Measurements from ENCODE around the gene GP1BB.
A peak's percentile ranks its signal among the peaks of the same experiment; 100 is the strongest.

Gene GP1BB

GRCh38 chr22:19709063-19709769 lies 14.1 kb upstream of the GP1BB start:
- Histone ChIP-seq H3K27me3 (ENCODE audit: control insufficient read depth, insufficient read depth, low read length) (peaks cover 30% of the 10 kb centered on the region), H3K9ac (ENCODE audit: low read depth, low read length) (no peak overlapping the region)

GRCh38 chr22:19710020-19710768 lies 13.1 kb upstream of the GP1BB start:
- Histone ChIP-seq H3K4me1 (ENCODE audit: control insufficient read depth, insufficient read depth, low read length) (peaks cover 6% of the 10 kb centered on the region), H3K27me3 (ENCODE audit: control insufficient read depth, insufficient read depth, low read length) (peaks cover 20% of the 10 kb centered on the region), H3K4me3 (ENCODE audit: low read length) (no peak overlapping the region), H3K9ac (ENCODE audit: low read depth, low read length) (no peak overlapping the region), H3K9me3 (replicated peaks; ENCODE audit: low read length) (no peaks in the 10 kb centered on the region), H3K36me3 (ENCODE audit: insufficient read depth, low read length) (no peaks in the 10 kb centered on the region), H3K4me2 (ENCODE audit: low read length) (no peak overlapping the region)

More at GRCh38 chr22:19709063-19709769, 14.1 kb upstream of the GP1BB start:
- Histone ChIP-seq H3K9me3 (replicated peaks; ENCODE audit: low read length) (no peaks in the 10 kb centered on the region), H3K4me1 (ENCODE audit: control insufficient read depth, insufficient read depth, low read length) (no peaks in the 10 kb centered on the region), H3K36me3 (ENCODE audit: insufficient read depth, low read length) (no peaks in the 10 kb centered on the region), H3K4me2 (ENCODE audit: low read length) (no peak overlapping the region), H3K4me3 (ENCODE audit: low read length) (no peak overlapping the region)

- Histone ChIP-seq H3K27me3 (ENCODE audit: control insufficient read depth, insufficient read depth, low read length) (peaks cover 17% of the 10 kb centered on the region), H3K9ac (ENCODE audit: low read depth, low read length) (no peak overlapping the region), H3K4me2 (ENCODE audit: low read length) (no peak overlapping the region), H3K9me3 (replicated peaks; ENCODE audit: low read length) (no peaks in the 10 kb centered on the region), H3K4me3 (ENCODE audit: low read length) (no peak overlapping the region), H3K4me1 (ENCODE audit: control insufficient read depth, insufficient read depth, low read length) (peaks cover 6% of the 10 kb centered on the region), H3K36me3 (ENCODE audit: insufficient read depth, low read length) (no peaks in the 10 kb centered on the region)
Measured at GRCh38 chr22:19710769-19711106, 12.6 kb upstream of the GP1BB start.

- Histone ChIP-seq H3K9me3 (replicated peaks; ENCODE audit: low read length) (no peaks in the 10 kb centered on the region), H3K9ac (ENCODE audit: low read depth, low read length) (no peak overlapping the region), H3K27me3 (ENCODE audit: control insufficient read depth, insufficient read depth, low read length) (peaks cover 13% of the 10 kb centered on the region), H3K4me1 (ENCODE audit: control insufficient read depth, insufficient read depth, low read length) (peaks cover 11% of the 10 kb centered on the region), H3K36me3 (ENCODE audit: insufficient read depth, low read length) (no peaks in the 10 kb centered on the region), H3K4me2 (ENCODE audit: low read length) (no peak overlapping the region), H3K4me3 (ENCODE audit: low read length) (no peak overlapping the region)
Measured at GRCh38 chr22:19713245-19713644, 10.1 kb upstream of the GP1BB start.

GRCh38 chr22:19713650-19714311 lies 9.6 kb upstream of the GP1BB start:
- Histone ChIP-seq H3K27me3 (ENCODE audit: control insufficient read depth, insufficient read depth, low read length) (peaks cover 9% of the 10 kb centered on the region), H3K4me1 (ENCODE audit: control insufficient read depth, insufficient read depth, low read length) (peaks cover 17% of the 10 kb centered on the region), H3K4me3 (ENCODE audit: low read length) (peak overlapping the region; percentile 76), H3K36me3 (ENCODE audit: insufficient read depth, low read length) (no peaks in the 10 kb centered on the region), H3K9me3 (replicated peaks; ENCODE audit: low read length) (no peaks in the 10 kb centered on the region), H3K9ac (ENCODE audit: low read depth, low read length) (peak overlapping the region; percentile 54), H3K4me2 (ENCODE audit: low read length) (peak overlapping the region; percentile 94)

GRCh38 chr22:19714312-19715187 lies 8.8 kb upstream of the GP1BB start, which contains the start of gene SEPTIN5:
TSS of gene SEPTIN5 (plus strand) at chr22:19714503. CDS start at chr22:19714589, 86 bp downstream.
- Histone ChIP-seq H3K27me3 (ENCODE audit: control insufficient read depth, insufficient read depth, low read length) (peaks cover 3% of the 10 kb centered on the region), H3K4me1 (ENCODE audit: control insufficient read depth, insufficient read depth, low read length) (peaks cover 18% of the 10 kb centered on the region), H3K4me3 (ENCODE audit: low read length) (peak within 1 kb of the TSS; percentile 76)

GRCh38 chr22:19715188-19715930 lies 8.0 kb upstream of the GP1BB start:
- no peak overlapping the region for H3K9ac ChIP-seq (ENCODE audit: low read depth, low read length)
- peak overlapping the region; percentile 76 for H3K4me3 ChIP-seq (ENCODE audit: low read length)
- no peaks in the 10 kb centered on the region for H3K27me3 ChIP-seq (ENCODE audit: control insufficient read depth, insufficient read depth, low read length)
- peak overlapping the region; percentile 94 for H3K4me2 ChIP-seq (ENCODE audit: low read length)
- H3K36me3 ChIP-seq (ENCODE audit: insufficient read depth, low read length) = peaks cover 4% of the 10 kb centered on the region
- no peaks in the 10 kb centered on the region for H3K9me3 ChIP-seq (replicated peaks; ENCODE audit: low read length)
- peaks cover 18% of the 10 kb centered on the region for H3K4me1 ChIP-seq (ENCODE audit: control insufficient read depth, insufficient read depth, low read length)

More at GRCh38 chr22:19714312-19715187, 8.8 kb upstream of the GP1BB start, which contains the start of gene SEPTIN5:
- H3K4me2 ChIP-seq (ENCODE audit: low read length) = peak within 1 kb of the TSS; percentile 94
- peak within 1 kb of the TSS; percentile 54 for H3K9ac ChIP-seq (ENCODE audit: low read depth, low read length)
- no peaks in the 10 kb centered on the region for H3K9me3 ChIP-seq (replicated peaks; ENCODE audit: low read length)
- no peaks in the 10 kb centered on the region for H3K36me3 ChIP-seq (ENCODE audit: insufficient read depth, low read length)

GRCh38 chr22:19716041-19716828 lies 7.1 kb upstream of the GP1BB start:
- H3K4me3 ChIP-seq (ENCODE audit: low read length) = no peak overlapping the region

GRCh38 chr22:19716829-19717105 lies 6.6 kb upstream of the GP1BB start:
- no peaks in the 10 kb centered on the region for H3K9me3 ChIP-seq (replicated peaks; ENCODE audit: low read length)
- H3K4me3 ChIP-seq (ENCODE audit: low read length) = no peak overlapping the region
- H3K4me1 ChIP-seq (ENCODE audit: control insufficient read depth, insufficient read depth, low read length) = peaks cover 18% of the 10 kb centered on the region
- H3K27me3 ChIP-seq (ENCODE audit: control insufficient read depth, insufficient read depth, low read length) = no peaks in the 10 kb centered on the region
- H3K4me2 ChIP-seq (ENCODE audit: low read length) = no peak overlapping the region
- peaks cover 4% of the 10 kb centered on the region for H3K36me3 ChIP-seq (ENCODE audit: insufficient read depth, low read length)
- H3K9ac ChIP-seq (ENCODE audit: low read depth, low read length) = no peak overlapping the region

More at GRCh38 chr22:19716041-19716828, 7.1 kb upstream of the GP1BB start:
- H3K9me3 ChIP-seq (replicated peaks; ENCODE audit: low read length) = no peaks in the 10 kb centered on the region
- peaks cover 18% of the 10 kb centered on the region for H3K4me1 ChIP-seq (ENCODE audit: control insufficient read depth, insufficient read depth, low read length)
- H3K27me3 ChIP-seq (ENCODE audit: control insufficient read depth, insufficient read depth, low read length) = no peaks in the 10 kb centered on the region
- H3K9ac ChIP-seq (ENCODE audit: low read depth, low read length) = no peak overlapping the region
- H3K36me3 ChIP-seq (ENCODE audit: insufficient read depth, low read length) = peaks cover 4% of the 10 kb centered on the region
- no peak overlapping the region for H3K4me2 ChIP-seq (ENCODE audit: low read length)

- Histone ChIP-seq H3K4me1 (ENCODE audit: control insufficient read depth, insufficient read depth, low read length) (peaks cover 18% of the 10 kb centered on the region), H3K36me3 (ENCODE audit: insufficient read depth, low read length) (peaks cover 4% of the 10 kb centered on the region), H3K4me3 (ENCODE audit: low read length) (no peak overlapping the region), H3K27me3 (ENCODE audit: control insufficient read depth, insufficient read depth, low read length) (no peaks in the 10 kb centered on the region), H3K9ac (ENCODE audit: low read depth, low read length) (no peak overlapping the region), H3K4me2 (ENCODE audit: low read length) (peak overlapping the region; percentile 100), H3K9me3 (replicated peaks; ENCODE audit: low read length) (no peaks in the 10 kb centered on the region)
Measured at GRCh38 chr22:19717181-19717580, 6.2 kb upstream of the GP1BB start.

Measured in skeletal muscle satellite cell (primary cell).